Esophagus muscularis mucosa (tissue), 2 donors: ENCODE results near the gene ARRB2.

Experiments
- POLR2A ChIP-seq: fragments of 450-650 bp; IDR thresholded peaks from one replicate; pipeline ENCODE4 v1.6.1; 2017; ENCODE audit warnings: antibody characterized with exemption, moderate library complexity, mild to moderate bottlenecking, low read depth
- POLR2AphosphoS5 ChIP-seq, 2 donors: sonication (generic); formaldehyde crosslinking; IDR thresholded peaks; one replicate each; pipeline ENCODE4 v1.6.1; 2017; ENCODE audit warnings: antibody characterized with exemption in 2 of 2

GRCh38 chr17:4672055-4672630, 38.3 kb upstream of the ARRB2 start:
- TF ChIP-seq POLR2A (no peak), POLR2AphosphoS5 (IDR thresholded peaks at IDR 0.05) (no peak)
